ENCODE data around the gene IL1RAPL1. TPM values are rescaled to one million over a fixed set of nuclear protein-coding genes. Genes with fewer than 3 reads are reported as not detected.

Gene IL1RAPL1
- total and polyA plus RNA-seq, 9 of the 15 experiments (the other 6 are each of a cell fraction or from before 2014, with no cell fraction given) = 0.04 to 0.07 (median 0.04) TPM; not detected in 6

- no peak for TF ChIP-seq CTBP1 (IDR thresholded peaks at IDR 0.05; ENCODE audit: borderline replicate concordance)
- no peak for TF ChIP-seq E4F1 (CRISPR knock-in tag; IDR thresholded peaks at IDR 0.05; ENCODE audit: borderline replicate concordance)
- no peak for TF ChIP-seq HDAC1 (IDR thresholded peaks at IDR 0.05)
- no peak for TF ChIP-seq NFE2L1 (tag; IDR thresholded peaks at IDR 0.05; ENCODE audit: borderline replicate concordance, low read depth)
- no peak for TF ChIP-seq NUFIP1 (IDR thresholded peaks at IDR 0.05; ENCODE audit: partially characterized antibody)
- no peak for TF ChIP-seq TAF15 (IDR thresholded peaks at IDR 0.05; ENCODE audit: low read depth, low read length)
- TF ChIP-seq UBTF (IDR thresholded peaks at IDR 0.05; ENCODE audit: borderline replicate concordance in 1 of 2, low read depth in 2 of 2, low read length in 2 of 2) = no peak
- no peak for TF ChIP-seq STAT5A (IDR thresholded peaks at IDR 0.05; ENCODE audit: borderline replicate concordance, low read length)
- TF ChIP-seq ZSCAN32 (CRISPR knock-in tag; IDR thresholded peaks at IDR 0.05) = no peak
Measured at GRCh38 chrX:29308726-29309125, 721.5 kb downstream of the IL1RAPL1 start (continued).

Data from K562 (cell line).